SU-DHL-6 (cell line): ENCODE measurements around the gene TPRX1.

Experiments used
- EZH2phosphoT487 ChIP-seq: fragments of 200-600 bp; sonication (generic), shearing (Covaris generic); conservative IDR thresholded peaks from 2 replicates; pipeline ENCODE4 v1.6.1; 2018; ENCODE audit warnings: mild to moderate bottlenecking, antibody characterized with exemption, low read length, moderate library complexity, mixed read lengths
- TF ChIP-seq, protein P1 (sequence below): fragments of 200-600 bp; sonication (generic); IDR thresholded peaks from one replicate; pipeline ENCODE4 v1.5.1; 2017; ENCODE audit warnings: antibody characterized with exemption, mild to moderate bottlenecking, low read length, moderate library complexity; ENCODE audit not compliant: insufficient read depth, poor library complexity, severe bottlenecking

DNA sequence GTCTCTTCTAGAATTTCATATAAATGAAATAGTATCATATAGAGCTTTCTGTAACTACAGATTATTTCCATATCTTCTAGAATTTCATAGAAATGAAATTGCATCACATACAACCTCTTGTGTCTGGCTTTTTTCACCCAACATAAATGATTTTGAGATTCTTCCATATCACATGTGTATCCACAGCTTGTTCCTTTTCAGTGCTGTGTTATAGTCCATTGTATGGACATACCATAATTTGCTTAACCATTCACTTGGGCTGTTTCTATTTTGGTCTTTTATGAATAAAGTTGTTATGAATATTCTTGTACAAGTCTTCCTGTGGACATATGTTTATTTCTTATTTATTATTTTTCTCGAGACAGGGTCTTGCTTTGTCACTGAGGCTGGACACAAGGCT, 11.7 kb downstream of the TPRX1 start:
- TF ChIP-seq, protein P1, sequence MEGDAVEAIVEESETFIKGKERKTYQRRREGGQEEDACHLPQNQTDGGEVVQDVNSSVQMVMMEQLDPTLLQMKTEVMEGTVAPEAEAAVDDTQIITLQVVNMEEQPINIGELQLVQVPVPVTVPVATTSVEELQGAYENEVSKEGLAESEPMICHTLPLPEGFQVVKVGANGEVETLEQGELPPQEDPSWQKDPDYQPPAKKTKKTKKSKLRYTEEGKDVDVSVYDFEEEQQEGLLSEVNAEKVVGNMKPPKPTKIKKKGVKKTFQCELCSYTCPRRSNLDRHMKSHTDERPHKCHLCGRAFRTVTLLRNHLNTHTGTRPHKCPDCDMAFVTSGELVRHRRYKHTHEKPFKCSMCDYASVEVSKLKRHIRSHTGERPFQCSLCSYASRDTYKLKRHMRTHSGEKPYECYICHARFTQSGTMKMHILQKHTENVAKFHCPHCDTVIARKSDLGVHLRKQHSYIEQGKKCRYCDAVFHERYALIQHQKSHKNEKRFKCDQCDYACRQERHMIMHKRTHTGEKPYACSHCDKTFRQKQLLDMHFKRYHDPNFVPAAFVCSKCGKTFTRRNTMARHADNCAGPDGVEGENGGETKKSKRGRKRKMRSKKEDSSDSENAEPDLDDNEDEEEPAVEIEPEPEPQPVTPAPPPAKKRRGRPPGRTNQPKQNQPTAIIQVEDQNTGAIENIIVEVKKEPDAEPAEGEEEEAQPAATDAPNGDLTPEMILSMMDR: no peak
- no peak for TF ChIP-seq EZH2phosphoT487
